B cell (primary cell): Measurements from ENCODE around the gene KRTAP12-4.
"Not testable (repeated sequence)": the region's sequence is repeated elsewhere in the genome, so short reads cannot be mapped to it uniquely, and the experiment has no call there.

Experiments used
- EZH2 ChIP-seq: IDR thresholded peaks from 2 replicates; pipeline ENCODE4 v1.6.1; 2012; ENCODE audit warnings: borderline replicate concordance, low read depth, mild to moderate bottlenecking, moderate library complexity, low read length; ENCODE audit not compliant: insufficient read depth, poor library complexity, severe bottlenecking
- TF ChIP-seq, protein P1 (sequence below): fragments of 200-600 bp; IDR thresholded peaks from one replicate; pipeline ENCODE4 v1.8.0; 2022; ENCODE audit warnings: antibody characterized with exemption, mild to moderate bottlenecking

GRCh38 chr21:44627831-44628233, 26.6 kb downstream of the KRTAP12-4 start:
- TF ChIP-seq, protein P1, sequence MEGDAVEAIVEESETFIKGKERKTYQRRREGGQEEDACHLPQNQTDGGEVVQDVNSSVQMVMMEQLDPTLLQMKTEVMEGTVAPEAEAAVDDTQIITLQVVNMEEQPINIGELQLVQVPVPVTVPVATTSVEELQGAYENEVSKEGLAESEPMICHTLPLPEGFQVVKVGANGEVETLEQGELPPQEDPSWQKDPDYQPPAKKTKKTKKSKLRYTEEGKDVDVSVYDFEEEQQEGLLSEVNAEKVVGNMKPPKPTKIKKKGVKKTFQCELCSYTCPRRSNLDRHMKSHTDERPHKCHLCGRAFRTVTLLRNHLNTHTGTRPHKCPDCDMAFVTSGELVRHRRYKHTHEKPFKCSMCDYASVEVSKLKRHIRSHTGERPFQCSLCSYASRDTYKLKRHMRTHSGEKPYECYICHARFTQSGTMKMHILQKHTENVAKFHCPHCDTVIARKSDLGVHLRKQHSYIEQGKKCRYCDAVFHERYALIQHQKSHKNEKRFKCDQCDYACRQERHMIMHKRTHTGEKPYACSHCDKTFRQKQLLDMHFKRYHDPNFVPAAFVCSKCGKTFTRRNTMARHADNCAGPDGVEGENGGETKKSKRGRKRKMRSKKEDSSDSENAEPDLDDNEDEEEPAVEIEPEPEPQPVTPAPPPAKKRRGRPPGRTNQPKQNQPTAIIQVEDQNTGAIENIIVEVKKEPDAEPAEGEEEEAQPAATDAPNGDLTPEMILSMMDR: not testable (repeated sequence)
- not testable (repeated sequence) for TF ChIP-seq EZH2
